ENCODE measurements around the gene LMNTD2. TPM values are rescaled to one million over a fixed set of nuclear protein-coding genes. Genes with fewer than 3 reads are reported as not detected.

LMNTD2 gene
- total RNA-seq, 1 experiment from 2014 or later = 4.0 TPM

DNA sequence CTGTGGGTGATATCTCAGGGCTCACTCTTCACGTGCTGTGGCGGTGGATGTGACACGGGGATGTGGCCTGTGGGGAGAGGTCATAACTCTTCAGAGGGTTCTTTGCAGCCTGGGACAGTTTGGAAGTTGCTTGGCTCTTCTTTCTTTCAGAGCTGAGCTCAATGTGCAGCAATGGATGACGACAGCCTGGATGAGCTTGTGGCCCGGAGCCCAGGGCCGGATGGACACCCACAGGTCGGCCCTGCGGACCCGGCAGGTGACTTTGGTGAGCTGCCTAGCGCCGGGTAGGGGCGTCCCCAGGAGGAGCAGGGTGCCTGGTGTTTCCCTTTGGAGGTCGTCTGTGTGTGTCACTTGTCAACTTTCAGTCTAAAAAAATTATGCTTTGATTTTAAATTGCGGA is 20.8 kb upstream of the LMNTD2 start:
- Mint-ChIP-seq H3K4me3 (no peak overlapping the region), H3K9me3 (no peaks in the 10 kb centered on the region), H3K27ac (peak overlapping the region; percentile 95), H3K4me1 (peaks cover 18% of the 10 kb centered on the region), H3K27me3 (ENCODE audit: low read depth) (no peaks in the 10 kb centered on the region), H3K36me3 (peaks cover 22% of the 10 kb centered on the region)
- DNase-seq (ENCODE audit: low spot score) = no peak
- no peak for ATAC-seq
- POLR2A ChIA-PET = interaction anchor here (0.6 kb wide), 1 partner anchor 140 kb away, joined by 3 read pairs; no protein-coding TSS in a partner anchor
- TF ChIP-seq, protein P1, sequence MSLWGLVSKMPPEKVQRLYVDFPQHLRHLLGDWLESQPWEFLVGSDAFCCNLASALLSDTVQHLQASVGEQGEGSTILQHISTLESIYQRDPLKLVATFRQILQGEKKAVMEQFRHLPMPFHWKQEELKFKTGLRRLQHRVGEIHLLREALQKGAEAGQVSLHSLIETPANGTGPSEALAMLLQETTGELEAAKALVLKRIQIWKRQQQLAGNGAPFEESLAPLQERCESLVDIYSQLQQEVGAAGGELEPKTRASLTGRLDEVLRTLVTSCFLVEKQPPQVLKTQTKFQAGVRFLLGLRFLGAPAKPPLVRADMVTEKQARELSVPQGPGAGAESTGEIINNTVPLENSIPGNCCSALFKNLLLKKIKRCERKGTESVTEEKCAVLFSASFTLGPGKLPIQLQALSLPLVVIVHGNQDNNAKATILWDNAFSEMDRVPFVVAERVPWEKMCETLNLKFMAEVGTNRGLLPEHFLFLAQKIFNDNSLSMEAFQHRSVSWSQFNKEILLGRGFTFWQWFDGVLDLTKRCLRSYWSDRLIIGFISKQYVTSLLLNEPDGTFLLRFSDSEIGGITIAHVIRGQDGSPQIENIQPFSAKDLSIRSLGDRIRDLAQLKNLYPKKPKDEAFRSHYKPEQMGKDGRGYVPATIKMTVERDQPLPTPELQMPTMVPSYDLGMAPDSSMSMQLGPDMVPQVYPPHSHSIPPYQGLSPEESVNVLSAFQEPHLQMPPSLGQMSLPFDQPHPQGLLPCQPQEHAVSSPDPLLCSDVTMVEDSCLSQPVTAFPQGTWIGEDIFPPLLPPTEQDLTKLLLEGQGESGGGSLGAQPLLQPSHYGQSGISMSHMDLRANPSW (CRISPR knock-in tag; conservative IDR thresholded peaks at IDR 0.05; ENCODE audit: low read depth) = no peak
- TF ChIP-seq, protein P2, sequence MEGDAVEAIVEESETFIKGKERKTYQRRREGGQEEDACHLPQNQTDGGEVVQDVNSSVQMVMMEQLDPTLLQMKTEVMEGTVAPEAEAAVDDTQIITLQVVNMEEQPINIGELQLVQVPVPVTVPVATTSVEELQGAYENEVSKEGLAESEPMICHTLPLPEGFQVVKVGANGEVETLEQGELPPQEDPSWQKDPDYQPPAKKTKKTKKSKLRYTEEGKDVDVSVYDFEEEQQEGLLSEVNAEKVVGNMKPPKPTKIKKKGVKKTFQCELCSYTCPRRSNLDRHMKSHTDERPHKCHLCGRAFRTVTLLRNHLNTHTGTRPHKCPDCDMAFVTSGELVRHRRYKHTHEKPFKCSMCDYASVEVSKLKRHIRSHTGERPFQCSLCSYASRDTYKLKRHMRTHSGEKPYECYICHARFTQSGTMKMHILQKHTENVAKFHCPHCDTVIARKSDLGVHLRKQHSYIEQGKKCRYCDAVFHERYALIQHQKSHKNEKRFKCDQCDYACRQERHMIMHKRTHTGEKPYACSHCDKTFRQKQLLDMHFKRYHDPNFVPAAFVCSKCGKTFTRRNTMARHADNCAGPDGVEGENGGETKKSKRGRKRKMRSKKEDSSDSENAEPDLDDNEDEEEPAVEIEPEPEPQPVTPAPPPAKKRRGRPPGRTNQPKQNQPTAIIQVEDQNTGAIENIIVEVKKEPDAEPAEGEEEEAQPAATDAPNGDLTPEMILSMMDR (IDR thresholded peaks at IDR 0.05) = no peak
- TF ChIP-seq, protein P3, sequence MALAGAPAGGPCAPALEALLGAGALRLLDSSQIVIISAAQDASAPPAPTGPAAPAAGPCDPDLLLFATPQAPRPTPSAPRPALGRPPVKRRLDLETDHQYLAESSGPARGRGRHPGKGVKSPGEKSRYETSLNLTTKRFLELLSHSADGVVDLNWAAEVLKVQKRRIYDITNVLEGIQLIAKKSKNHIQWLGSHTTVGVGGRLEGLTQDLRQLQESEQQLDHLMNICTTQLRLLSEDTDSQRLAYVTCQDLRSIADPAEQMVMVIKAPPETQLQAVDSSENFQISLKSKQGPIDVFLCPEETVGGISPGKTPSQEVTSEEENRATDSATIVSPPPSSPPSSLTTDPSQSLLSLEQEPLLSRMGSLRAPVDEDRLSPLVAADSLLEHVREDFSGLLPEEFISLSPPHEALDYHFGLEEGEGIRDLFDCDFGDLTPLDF (CRISPR knock-in tag; IDR thresholded peaks at IDR 0.05) = no peak
- TF ChIP-seq, protein P4, sequence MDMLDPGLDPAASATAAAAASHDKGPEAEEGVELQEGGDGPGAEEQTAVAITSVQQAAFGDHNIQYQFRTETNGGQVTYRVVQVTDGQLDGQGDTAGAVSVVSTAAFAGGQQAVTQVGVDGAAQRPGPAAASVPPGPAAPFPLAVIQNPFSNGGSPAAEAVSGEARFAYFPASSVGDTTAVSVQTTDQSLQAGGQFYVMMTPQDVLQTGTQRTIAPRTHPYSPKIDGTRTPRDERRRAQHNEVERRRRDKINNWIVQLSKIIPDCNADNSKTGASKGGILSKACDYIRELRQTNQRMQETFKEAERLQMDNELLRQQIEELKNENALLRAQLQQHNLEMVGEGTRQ (CRISPR knock-in tag; IDR thresholded peaks at IDR 0.05) = no peak
- TF ChIP-seq, protein P5, sequence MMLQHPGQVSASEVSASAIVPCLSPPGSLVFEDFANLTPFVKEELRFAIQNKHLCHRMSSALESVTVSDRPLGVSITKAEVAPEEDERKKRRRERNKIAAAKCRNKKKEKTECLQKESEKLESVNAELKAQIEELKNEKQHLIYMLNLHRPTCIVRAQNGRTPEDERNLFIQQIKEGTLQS (CRISPR knock-in tag; conservative IDR thresholded peaks at IDR 0.05) = no peak
- TF ChIP-seq TEAD4 (CRISPR knock-in tag; IDR thresholded peaks at IDR 0.05) (no peak), ZNF416 (CRISPR knock-in tag; IDR thresholded peaks at IDR 0.05) (no peak), HMGA2 (CRISPR knock-in tag; IDR thresholded peaks at IDR 0.05) (no peak)
- CTCF ChIA-PET = no interaction called here

DNA sequence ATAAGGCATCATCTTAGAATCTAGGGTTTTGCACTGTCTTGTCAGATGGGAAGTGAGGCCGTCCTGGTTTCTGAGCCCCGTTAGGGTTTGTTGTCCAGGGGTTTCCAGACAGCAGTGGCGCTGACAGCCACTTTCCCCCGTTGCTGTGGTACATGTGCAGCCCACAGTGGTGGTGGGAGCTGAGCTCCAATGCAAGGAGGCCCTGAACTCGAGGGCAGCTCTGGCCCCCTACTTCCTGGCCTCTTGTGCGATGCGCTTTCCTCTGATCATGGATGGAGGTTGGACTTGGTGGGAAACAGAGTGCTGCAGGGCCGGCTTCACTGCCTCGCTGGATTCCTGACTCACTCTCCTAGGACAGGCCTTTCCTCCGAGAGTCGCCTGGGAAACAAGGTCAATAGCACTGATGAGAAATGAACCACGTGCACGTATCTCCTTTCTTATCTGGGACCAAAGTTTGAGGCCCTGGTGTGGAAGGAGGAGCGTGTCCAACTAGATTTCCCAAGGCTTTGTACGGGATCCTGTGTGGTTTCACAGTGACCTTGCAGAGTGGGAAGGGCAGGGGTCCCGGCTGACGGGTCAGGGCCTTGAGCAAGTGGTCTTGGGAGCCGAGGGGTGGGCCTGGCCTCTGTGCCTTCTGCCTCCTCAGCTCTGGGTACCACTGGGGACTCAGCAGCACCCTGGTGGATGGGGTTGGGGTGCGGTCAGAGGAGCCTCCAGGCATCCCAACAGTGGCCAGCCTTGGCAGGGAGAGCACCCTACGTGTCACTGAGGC is 19.5 kb upstream of the LMNTD2 start:
- DNase-seq (ENCODE audit: low spot score) (no peak), ATAC-seq (no peak)
- H3K4me3 Mint-ChIP-seq = no peak overlapping the region
- H3K36me3 Mint-ChIP-seq = peaks cover 19% of the 10 kb centered on the region
- CTCF ChIA-PET = no interaction called here
- peak overlapping the region; percentile 88; the same call in 1 of the 2 replicates for H3K27ac Mint-ChIP-seq
- POLR2A ChIA-PET = interaction anchor here (0.7 kb wide), 1 partner anchor 9 kb away, joined by 3 read pairs; no protein-coding TSS in a partner anchor
- H3K4me1 Mint-ChIP-seq = peaks cover 19% of the 10 kb centered on the region
- peak; percentile 43; the same call in 1 of the 2 replicates for TF ChIP-seq GABPB1 (CRISPR knock-in tag; IDR thresholded peaks at IDR 0.05)
- TF ChIP-seq FOXP1 (CRISPR knock-in tag; IDR thresholded peaks at IDR 0.05; ENCODE audit: borderline replicate concordance) = no peak
- no peaks in the 10 kb centered on the region for H3K9me3 Mint-ChIP-seq
- peaks cover 3% of the 10 kb centered on the region for H3K27me3 Mint-ChIP-seq (ENCODE audit: low read depth)

DNA sequence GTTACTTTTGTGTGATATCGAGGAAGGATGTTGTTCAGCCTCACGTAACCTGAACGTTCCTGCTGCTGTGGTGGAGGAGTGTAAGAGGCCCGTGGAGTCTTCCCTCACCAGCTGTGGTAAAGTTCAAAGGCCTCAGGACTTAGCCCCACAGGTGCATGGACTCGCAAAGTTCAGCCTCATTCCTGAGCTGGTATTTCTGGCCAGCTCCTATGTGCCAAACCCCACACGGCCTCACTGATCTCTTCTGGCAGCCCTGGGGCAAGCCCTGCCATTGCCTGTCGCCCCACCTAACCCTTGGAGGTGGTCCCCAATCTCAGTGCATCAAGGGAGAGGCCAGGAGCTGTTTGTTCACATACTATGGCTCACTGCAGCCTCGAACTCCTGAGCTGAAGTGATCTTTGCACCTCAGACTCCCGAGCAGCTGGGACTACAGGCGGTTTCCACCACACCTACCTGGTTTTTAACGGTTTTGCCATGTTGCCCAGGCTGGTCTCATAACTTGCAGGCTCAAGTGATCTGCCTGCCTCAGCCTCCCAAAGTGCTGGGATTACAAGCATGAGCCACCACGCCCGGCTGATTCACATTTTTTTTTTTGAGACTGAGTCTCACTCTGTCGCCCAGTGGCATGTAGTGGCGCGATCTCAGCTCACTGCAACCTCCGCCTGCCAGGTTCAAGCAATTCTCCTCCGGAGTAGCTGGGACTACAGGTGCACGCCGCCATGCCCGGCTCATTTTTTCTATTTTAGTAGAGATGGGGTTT is 17.9 kb upstream of the LMNTD2 start:
- Mint-ChIP-seq H3K27me3 (ENCODE audit: low read depth) (peaks cover 18% of the 10 kb centered on the region), H3K4me3 (peak overlapping the region; percentile 90), H3K9me3 (no peaks in the 10 kb centered on the region), H3K27ac (peak overlapping the region; percentile 57; the same call in 1 of the 2 replicates), H3K36me3 (peaks cover 13% of the 10 kb centered on the region), H3K4me1 (peaks cover 31% of the 10 kb centered on the region)
- DNase-seq (ENCODE audit: low spot score) (no peak), ATAC-seq (no peak)
- POLR2A ChIA-PET = no interaction called here
- CTCF ChIA-PET = interaction anchor here (1.1 kb wide), 1 partner anchor 13 kb away, joined by 3 read pairs; no protein-coding TSS in a partner anchor
- TF ChIP-seq MYBL2 (CRISPR knock-in tag; IDR thresholded peaks at IDR 0.05) (no peak), TEAD4 (CRISPR knock-in tag; IDR thresholded peaks at IDR 0.05) (no peak), MXD4 (CRISPR knock-in tag; IDR thresholded peaks at IDR 0.05; ENCODE audit: borderline replicate concordance) (no peak)
- TF ChIP-seq, protein P6, sequence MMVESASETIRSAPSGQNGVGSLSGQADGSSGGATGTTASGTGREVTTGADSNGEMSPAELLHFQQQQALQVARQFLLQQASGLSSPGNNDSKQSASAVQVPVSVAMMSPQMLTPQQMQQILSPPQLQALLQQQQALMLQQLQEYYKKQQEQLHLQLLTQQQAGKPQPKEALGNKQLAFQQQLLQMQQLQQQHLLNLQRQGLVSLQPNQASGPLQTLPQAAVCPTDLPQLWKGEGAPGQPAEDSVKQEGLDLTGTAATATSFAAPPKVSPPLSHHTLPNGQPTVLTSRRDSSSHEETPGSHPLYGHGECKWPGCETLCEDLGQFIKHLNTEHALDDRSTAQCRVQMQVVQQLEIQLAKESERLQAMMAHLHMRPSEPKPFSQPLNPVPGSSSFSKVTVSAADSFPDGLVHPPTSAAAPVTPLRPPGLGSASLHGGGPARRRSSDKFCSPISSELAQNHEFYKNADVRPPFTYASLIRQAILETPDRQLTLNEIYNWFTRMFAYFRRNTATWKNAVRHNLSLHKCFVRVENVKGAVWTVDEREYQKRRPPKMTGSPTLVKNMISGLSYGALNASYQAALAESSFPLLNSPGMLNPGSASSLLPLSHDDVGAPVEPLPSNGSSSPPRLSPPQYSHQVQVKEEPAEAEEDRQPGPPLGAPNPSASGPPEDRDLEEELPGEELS (CRISPR knock-in tag; IDR thresholded peaks at IDR 0.05) = no peak
- TF ChIP-seq, protein P7, sequence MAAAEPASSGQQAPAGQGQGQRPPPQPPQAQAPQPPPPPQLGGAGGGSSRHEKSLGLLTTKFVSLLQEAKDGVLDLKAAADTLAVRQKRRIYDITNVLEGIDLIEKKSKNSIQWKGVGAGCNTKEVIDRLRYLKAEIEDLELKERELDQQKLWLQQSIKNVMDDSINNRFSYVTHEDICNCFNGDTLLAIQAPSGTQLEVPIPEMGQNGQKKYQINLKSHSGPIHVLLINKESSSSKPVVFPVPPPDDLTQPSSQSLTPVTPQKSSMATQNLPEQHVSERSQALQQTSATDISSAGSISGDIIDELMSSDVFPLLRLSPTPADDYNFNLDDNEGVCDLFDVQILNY (CRISPR knock-in tag; IDR thresholded peaks at IDR 0.05) = no peak
- TF ChIP-seq, protein P8, sequence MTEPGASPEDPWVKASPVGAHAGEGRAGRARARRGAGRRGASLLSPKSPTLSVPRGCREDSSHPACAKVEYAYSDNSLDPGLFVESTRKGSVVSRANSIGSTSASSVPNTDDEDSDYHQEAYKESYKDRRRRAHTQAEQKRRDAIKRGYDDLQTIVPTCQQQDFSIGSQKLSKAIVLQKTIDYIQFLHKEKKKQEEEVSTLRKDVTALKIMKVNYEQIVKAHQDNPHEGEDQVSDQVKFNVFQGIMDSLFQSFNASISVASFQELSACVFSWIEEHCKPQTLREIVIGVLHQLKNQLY (CRISPR knock-in tag; IDR thresholded peaks at IDR 0.05) = no peak
- TF ChIP-seq, protein P9, sequence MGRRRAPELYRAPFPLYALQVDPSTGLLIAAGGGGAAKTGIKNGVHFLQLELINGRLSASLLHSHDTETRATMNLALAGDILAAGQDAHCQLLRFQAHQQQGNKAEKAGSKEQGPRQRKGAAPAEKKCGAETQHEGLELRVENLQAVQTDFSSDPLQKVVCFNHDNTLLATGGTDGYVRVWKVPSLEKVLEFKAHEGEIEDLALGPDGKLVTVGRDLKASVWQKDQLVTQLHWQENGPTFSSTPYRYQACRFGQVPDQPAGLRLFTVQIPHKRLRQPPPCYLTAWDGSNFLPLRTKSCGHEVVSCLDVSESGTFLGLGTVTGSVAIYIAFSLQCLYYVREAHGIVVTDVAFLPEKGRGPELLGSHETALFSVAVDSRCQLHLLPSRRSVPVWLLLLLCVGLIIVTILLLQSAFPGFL (CRISPR knock-in tag; IDR thresholded peaks at IDR 0.05; ENCODE audit: borderline replicate concordance) = no peak

All from WTC11 (cell line).